Ammon's horn (tissue), 1 donor: Measurements from ENCODE around the gene NPLOC4.

Experiments
- DNase-seq: peaks from one replicate; pipeline ENCODE4 v3.0.0-alpha.2; 2016; ENCODE audit warnings: low spot score

Gene NPLOC4

DNA sequence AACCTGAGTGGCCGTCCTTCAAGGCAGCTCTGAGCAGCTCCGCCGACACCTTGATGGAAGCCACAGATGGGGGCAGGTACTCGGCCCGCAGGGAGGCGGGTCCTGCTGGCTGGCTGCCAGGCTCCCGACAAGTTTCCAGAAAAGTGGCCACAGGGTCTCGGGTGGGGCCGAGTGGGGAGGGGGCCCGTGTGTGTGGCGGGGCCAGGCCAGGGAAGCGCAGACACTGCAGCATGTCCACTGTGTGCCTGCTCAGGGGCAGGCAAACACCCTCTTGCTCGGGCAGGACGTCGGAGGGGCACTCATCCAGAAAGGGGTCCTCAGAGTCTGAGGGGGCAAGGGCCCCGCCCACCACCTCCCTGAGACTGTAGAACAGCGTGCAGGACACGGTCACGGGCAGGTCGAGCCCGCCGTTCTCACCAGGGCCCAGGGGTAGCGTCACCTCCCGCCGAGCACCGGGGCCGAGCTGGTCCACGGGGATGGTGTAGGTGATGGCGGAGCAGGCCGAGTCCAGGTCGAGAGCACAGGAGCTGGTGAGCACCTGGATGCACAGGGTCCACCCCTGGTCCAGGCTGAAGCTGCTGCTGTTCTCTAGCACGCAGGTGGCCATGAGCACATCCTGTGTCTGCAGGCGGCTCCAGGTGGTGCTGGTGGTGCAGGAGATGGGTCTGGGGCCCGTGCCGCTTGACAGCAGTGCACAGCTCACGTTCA is 89.9 kb downstream of the NPLOC4 start:
- DNase-seq = no peak

DNA sequence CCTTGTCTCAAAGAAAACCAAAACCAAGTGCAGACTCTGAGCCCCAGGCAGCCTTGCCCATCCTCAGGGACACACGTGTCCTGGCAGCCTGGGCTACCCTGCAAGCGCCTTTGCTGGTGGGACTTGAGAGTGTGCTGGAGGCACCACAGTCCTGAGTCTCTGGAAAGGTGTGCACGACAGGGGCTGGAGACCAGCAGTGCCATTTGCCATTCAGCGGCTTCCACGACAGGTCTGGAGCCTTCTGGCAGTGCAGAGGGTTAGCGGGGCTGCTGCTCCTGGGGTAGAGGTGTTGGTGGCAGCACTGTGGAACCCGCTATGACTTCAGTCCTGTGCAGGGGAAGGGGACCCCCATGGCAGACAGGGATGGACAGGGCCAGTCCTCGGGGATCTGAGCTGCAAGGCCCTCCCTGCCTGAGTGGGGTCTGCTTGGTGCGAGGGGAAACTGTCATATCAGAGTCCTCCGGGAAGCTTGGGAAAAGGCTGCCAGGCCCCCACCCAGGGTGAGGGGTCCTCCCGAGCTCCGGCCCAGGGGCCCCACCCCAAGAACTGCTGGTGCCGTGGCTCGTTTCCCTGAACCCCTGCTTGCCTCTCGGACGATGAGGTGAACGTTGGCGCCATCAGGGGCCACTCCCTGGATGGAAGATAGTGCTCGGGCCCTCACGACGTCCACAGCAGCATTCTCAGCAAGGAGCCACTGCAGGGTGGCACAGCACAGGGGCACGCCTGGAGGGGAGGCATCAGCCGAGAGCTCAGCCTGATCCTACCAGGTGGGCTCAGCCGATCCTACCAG is 91.6 kb downstream of the NPLOC4 start:
- DNase-seq = no peak

DNA sequence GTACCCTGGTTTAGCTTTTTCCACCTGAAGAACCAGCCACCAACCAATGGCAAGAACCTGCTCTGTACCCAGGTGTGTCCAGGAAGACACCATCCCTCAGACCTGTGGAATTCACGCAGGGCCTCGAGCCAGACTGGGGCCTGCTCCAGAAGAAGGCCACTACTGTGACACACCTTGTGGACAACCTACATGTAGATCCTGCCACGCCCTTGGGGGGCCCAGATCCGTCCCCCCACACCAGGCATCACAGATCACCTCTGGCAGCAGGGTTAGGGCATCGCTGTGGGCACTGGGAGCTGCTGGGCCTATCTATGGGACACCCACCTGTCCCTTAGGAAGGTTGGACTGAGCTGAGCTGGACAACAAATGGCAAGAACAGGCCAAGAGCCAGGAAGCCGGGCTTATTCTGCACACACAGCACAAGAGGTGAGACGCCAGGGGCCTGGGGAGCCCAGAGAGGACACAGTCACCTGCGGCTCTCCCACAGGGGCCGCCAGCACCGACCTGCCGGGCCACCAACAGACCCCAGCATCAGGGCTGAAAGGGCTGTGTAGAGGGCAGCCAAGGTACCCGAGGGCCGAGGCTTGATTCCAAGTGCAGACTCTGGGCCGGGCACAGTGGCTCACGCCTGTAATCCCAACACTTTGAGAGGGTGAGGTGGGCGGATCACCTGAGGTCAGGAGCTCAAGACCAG is 92.5 kb downstream of the NPLOC4 start:
- DNase-seq = no peak

DNA sequence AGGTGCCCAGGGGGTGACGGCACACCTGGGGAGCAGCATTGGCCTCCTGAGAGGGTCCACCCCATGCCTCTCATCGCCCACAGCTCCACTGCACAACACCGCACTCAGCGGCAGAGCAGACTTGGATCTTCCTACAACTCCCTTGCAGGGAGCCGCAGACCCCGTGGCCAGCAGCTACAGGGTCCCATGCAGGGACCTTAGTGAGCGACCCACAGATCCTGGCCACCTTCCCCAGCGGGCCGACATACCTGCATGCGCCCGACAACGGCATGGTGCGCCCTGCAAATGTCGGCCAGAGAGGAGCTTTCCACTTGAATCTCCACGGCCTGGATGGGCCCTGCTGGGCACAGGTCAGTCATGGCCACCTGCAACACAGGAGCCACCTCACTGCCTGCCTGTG is 93.2 kb downstream of the NPLOC4 start:
- no peak for DNase-seq

DNA sequence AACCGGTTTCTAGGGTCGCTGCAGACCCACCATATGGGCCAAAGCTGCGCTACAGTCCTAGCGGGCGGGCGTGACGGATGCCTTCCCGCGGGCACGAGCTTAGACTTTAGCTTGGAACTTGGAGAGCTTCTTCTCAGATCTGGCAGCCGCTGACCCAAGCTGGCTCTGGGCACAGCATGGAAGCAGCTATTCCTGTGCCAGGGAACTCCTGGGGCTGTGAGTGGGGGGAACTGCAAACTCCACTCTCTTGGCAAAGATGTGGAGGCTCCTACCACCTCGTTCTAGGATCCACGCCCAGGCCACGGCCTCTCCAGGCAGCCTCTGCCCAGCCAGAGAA is 93.6 kb downstream of the NPLOC4 start:
- no peak for DNase-seq

DNA sequence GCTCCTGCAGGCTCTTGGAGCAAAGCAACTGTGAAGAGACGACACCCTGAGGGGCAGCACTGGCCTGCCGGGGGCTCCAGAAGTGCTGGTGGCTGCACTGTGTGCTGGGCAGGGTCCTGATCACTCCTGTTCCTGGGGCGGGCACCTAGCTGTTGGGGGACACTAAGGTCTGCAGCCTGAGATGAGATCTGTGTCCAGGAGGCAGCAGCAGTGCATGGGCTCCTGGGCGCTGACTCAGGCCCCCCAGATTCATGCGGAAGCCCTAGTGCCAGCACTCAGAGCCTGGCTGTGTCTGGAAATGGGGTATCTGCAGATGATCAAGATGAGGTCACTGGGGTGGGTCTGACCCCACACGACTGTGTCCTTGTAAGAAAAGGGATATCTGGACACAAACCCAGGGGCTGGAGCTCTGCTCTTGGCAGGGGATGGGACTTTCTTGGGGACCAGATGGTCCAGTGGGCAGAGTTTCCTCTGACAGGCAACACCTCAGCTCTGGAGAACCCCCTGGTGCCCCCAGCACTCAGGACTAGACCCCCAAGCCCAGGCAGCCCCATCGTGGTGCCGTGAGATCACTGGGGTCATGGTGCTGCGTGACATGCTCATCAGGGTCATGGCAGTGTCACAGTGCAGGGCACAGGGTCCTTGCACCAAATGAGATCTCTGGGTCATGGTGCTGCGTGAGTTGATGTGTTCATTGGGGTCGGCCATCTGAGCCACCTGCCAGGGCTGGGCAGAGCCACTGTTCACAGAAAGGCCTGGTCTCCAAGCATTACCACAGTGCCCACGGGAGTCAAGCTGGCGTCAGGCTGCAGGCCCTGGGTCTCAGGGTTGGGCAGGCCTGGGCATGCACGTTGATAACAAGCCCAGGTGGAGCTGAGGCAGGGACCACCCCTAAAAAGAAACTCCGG is 94.2 kb downstream of the NPLOC4 start:
- no peak for DNase-seq

DNA sequence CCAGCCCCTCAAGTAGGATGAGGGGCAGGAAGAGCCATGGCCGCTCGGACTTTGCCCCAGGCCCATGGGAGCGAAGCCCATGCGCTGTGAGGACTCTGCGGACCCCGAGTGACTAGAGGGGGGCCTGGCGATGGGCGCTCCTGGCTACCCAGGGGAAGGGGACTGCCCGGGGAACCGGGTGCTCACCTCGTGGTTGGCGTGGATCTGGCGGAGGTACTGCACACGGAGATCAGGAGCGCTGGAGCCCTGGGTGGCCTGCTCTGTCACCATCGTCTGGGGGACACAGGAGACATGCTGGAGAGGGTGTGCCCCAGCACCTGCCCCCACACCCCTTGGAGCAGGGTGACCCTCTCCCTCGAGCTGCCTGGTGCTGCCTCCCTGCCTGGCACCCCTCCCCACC is 95.8 kb downstream of the NPLOC4 start:
- DNase-seq = no peak

DNA sequence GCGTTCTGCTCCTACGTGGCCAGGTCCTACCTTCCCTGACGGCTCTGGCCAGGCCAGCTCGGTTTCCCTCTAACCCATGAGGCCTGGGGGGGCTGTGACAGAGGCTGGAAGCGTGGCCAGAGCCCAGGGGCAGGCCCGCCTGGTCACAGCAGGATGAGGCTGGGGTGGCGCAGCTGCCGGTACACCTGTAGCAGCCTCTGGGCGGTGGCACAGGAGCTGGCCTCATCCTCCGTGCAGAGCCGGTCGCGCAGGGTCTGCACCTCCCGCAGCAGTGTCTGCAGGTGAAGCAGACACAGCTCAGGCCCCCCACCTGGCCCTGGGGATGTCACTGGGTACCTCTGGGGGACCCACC is 96.3 kb downstream of the NPLOC4 start:
- no peak for DNase-seq

DNA sequence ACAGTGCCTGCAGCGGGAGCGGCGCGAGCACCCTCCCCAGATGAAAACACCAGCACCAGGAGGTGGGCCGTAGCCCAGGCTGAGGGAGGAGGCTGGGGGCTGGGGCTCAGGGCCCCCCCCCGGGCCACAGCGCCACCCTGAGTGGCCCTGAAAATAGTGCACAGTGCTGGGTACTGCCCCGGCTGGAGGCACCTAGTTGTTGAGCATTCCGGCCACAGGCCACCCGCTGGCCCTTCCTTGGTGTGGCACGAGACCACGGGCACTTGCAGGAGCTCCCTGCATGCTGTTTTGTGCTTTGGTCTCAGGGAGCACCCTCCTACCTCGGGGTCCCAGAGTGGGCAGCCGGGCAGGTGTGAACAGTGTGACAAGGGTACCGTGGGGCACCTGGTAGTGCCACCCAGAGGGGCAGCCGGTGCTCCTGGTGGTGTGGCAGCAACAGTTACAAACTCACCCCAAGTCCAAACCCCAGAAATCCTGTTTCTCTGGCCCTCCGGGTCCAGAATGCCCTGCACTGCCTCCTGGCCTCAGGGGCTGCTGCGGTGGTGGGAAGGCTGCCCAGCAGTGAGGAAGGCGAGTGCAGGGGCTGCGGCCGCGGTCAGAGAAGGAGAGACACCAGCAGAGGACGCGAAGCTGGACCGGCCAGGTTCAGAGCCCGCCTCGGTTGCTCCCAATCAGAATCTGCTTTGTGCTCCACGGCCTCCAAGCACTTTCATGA is 96.8 kb downstream of the NPLOC4 start:
- DNase-seq = no peak

DNA sequence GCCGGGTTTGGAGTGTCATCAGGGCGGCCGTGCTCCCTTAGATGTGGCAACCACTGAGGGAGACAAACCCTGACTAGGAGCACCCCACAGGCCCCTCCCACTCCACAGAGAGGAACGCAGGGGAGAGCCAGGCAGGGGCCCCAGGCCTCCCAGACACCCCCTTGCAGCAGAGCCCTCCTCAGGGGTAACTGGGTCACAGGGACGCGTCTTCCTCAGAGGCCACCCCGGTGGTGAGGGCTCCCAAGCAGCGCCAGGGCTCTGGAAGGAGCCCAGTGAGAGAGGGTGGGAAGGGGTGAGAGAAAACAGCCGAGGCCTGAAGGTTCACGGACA is 97.4 kb downstream of the NPLOC4 start:
- DNase-seq = no peak

DNA sequence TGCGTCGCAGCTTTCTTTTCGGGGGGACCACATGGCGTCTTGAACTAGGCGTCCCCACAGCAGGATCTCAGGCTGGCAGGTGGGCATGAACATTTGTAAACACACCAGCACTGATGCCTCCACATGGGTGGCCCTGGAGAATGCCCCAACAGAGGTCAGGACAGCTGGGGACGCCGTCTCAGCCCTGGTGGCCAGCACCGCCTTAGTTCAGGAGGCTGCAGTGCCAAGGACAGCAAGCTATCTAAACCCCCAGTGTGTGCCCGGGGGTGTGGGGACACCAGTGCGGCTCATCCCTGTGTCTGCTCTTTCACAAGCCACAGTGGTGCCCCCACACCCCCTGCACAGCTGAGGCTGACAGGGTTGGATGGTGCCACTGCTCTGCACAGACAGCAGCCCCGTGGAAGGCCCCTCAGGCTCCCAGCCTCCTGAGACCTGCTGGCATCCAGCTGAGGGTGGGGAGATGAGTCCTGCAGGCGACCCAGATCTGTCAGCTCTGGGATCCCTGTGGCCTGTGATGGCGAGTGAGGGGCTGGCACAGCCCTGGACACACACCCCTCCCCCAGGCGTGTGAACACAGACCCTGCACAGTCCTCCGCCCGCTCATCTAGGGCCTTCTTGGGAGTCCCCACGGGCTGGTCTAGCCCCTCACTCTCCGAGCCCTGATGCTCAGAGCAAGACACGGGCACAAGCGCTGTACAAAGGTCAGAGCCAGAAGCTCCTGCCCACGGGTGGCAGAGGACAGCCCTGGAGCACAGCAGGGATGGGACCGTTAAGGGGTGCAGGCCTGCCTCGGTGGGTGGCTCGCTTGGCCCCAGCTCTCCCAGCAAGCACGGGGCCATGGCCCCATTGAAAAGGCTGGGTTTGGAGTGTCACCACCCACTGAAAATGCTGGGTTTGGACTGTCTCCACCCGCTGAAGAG is 98.0 kb downstream of the NPLOC4 start:
- DNase-seq = no peak

DNA sequence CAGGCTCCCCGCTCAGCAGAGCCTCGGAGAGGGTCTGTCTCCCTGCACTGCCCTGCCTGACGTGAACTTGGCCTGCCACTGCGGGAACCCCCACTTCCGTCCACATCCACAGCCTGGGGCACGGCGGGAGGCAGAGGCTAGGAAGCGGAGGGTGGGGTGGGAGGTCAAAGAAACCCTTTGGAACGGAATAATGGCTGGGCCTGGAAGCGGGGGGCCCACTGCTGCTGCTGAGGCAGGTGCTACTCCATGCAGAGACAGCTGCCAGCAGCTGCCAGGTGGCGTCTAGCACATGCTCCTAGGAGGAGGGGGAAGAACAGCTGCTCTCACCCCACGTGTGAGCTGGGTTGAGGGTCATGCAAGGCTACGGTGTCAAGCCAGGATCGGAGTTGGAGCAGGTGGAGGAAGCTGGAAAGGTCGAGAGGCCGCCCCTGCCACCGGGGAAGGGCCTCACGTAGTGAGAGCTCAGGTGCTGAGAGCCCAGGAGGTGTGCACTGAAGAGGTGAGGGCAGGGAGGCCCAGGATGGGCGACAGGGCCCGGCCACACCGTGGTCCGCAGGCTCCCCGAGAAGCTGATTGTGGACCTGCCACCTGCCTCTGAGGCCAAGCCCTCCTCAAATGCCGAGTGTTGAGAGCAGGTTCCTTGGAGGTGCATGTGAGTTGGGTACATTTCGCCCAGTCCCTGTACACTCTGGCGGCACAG is 98.9 kb downstream of the NPLOC4 start:
- DNase-seq = no peak

DNA sequence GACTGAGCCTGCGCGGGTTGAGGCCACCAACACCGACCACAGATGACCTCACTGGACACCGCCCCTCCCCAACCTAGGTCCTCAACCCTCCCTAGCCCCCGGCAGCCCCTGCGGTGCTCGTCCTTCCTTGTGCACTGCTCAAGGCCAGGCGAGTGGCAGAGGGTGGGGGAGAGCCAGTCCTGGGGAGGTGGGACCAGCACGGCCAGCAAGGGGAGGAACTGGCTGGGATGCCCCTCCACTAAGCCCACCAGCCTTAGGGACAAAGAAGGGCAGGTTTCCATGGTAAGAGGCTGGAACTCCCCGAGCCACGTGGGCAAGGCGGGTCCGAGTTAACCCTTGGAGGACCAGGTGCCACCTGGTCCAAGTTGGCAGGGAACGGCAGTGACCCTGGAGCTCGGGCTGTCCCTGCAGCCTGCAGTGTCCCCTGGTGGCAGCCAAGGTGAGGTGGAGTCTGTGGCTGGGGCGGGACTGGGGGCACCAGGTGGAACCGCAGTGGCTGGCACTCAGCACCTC is 99.5 kb downstream of the NPLOC4 start:
- DNase-seq = no peak

DNA sequence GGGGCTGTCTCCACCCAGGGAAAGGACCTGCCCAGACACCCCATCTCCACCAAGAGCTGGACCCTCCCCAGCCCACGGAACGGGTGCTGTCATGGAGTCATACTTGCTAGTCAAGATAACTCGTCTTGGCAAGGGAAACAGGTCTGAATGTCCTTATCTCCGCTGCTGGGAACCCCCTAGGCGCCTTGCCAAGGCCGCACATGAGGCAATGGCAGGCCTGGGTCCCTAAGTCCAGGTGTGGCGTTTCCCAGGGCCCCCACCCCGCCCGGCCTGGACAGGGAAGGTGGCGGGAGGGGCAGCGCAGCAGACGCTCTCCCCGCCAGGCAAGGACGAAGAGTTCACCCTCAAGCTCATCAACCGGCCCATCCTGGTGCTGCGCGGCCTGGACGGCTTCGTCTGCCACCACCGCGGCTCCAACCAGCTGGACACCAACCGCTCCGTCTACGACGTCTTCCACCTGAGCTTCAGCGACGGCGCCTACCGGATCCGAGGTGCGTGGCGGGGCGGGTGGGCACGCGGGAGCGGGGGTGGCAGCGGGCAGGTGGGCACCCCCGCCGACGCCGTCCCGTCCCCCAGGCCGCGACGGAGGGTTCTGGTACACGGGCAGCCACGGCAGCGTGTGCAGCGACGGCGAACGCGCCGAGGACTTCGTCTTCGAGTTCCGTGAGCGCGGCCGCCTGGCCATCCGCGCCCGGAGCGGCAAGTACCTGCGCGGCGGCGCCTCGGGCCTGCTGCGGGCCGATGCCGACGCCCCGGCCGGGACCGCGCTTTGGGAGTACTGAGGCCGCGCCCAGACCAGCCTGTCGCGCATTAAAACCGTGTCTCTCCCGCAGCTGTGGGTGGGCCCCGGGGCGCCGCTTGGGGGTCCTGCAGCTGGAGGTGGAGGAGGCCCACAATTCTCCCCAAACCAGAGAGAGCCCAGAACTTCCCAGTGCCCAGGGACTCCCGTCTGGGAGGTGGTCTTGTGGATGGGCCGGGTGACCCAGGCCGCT is 100.3 kb downstream of the NPLOC4 start:
- DNase-seq = no peak

DNA sequence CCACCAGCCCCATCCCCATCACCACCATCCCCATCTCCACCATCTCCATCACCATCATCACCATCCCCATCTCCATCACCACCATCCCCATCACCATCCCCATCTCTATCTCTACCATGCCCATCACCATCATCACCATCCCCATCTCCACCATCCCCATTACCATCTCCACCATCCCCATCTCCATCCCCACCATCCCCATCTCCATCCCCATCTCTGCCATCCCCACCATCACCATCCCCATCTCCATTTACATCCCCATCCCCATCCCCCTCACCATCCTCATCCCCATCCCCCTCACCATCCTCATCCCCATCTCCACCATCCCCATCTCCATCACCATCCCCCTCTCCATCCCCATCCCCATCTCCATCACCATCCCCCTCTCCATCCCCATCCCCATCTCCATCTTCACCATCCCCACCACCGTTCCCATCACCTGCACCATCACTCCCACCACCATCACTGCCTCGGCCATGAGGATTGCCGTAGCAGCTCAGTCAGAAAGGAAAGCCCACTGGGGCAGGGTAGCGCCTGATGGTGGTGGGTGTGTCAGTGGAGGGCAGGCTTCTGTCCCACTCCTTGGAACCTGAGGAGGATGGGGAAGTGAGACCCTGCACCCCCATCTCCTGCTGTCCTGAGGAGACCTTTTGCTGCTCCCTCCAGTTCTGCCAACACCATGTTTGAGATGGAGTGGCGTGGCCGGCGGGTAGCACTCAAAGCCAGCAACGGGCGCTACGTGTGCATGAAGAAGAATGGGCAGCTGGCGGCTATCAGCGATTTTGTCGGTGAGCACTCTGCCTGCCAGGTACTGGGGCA is 101.2 kb downstream of the NPLOC4 start:
- no peak for DNase-seq

DNA sequence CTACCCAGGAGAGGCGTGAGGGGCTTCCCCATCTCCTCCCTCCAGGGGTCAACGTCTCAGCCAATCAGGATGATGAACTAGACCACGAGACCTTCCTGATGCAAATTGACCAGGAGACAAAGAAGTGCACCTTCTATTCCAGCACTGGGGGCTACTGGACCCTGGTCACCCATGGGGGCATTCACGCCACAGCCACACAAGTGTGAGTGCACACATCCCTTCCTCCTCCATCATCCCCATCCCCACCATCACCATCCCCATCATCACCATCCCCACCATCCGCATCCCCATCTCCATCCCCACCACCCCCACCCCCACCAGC is 101.9 kb downstream of the NPLOC4 start:
- DNase-seq = no peak

DNA sequence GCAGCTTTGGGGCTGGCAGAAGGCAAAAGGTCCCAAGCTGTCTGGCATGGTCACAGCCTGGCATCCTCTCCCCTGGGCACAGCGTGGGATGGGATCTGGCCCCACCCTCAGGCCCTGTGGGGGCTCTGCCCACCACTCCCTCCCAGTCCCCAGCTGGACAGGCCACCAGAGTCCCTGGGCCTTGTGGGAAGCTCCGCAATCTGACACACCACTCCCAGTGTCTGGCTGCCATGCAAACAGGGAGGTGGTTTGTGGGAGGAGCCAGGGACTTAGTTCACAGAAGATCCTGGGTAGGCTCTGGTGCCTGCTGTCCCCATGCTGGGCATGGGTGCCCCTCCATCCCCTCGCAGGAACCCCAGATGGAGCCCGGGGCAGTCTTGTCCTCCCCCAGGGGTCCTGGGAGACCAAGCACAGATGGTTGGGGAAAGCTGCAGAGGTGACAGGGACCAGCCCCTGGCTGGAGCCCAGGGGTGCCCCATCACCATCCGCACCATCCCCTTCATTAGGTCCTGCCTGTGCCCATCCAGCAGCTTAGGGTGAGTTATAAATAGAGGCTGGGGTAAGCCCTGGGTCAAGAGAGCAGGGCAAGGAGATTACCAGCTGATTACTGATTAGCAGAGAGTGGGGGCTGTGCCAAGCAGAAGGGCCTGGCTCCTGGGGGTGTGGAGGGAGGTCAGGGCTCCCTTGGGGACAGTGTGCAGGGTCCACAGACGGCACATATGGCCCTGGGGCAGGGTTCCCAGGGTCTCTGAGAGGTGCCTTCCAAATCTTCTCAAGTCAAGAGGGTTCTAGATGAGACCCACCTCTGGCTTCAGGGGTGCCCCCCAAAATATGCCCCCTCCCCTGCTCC is 102.5 kb downstream of the NPLOC4 start:
- no peak for DNase-seq
